PFSK-1 (cell line): ENCODE results near the gene SHANK2.

Source experiments
- FOXP2 ChIP-seq: optimal IDR thresholded peaks from 2 replicates; pipeline ENCODE3; 2011; ENCODE audit warnings: borderline replicate concordance, control low read depth, inconsistent platforms; ENCODE audit not compliant: insufficient read depth; ENCODE audit errors: extremely low read length, extremely low read depth
- POLR2AphosphoS5 ChIP-seq: IDR thresholded peaks from 2 replicates; pipeline ENCODE4 v1.6.1; 2012; ENCODE audit warnings: low read depth, mild to moderate bottlenecking, control low read depth, low read length, moderate library complexity
- REST ChIP-seq, 2 experiments: IDR thresholded peaks; 2 replicates each; pipeline versions ENCODE4 v1.6.1 to v1.8.0; 2011 to 2012; ENCODE audit warnings: low read depth in 2 of 2, low read length in 2 of 2, control low read depth in 1 of 2, inconsistent platforms in 1 of 2, mild to moderate bottlenecking in 1 of 2, moderate library complexity in 1 of 2; ENCODE audit not compliant: insufficient read depth in 1 of 2
- SIN3A ChIP-seq: IDR thresholded peaks from 2 replicates; pipeline ENCODE4 v1.6.1; 2012; ENCODE audit warnings: mild to moderate bottlenecking, low read length, moderate library complexity, borderline replicate concordance; ENCODE audit not compliant: insufficient read depth
- TAF1 ChIP-seq: IDR thresholded peaks from 2 replicates; pipeline ENCODE4 v1.6.1; 2012; ENCODE audit warnings: low read length, control low read depth, borderline replicate concordance; ENCODE audit not compliant: insufficient read depth

SHANK2 gene

GRCh38 chr11:71203681-71204080, 48.7 kb downstream of the SHANK2 start:
- no peak for TF ChIP-seq SIN3A
- no peak for TF ChIP-seq POLR2AphosphoS5
- TF ChIP-seq FOXP2 = no peak
- TF ChIP-seq TAF1 = no peak
- TF ChIP-seq REST (IDR thresholded peaks at IDR 0.05; ENCODE audit: insufficient read depth in 1 of 2, low read depth in 2 of 2, low read length in 2 of 2) = no peak

- no peak for TF ChIP-seq SIN3A
- TF ChIP-seq REST (IDR thresholded peaks at IDR 0.05; ENCODE audit: insufficient read depth in 1 of 2, low read depth in 2 of 2, low read length in 2 of 2) = no peak
- TF ChIP-seq TAF1 = no peak
- TF ChIP-seq FOXP2 = no peak
- no peak for TF ChIP-seq POLR2AphosphoS5
Observed at GRCh38 chr11:71202966-71203365, 49.4 kb downstream of the SHANK2 start.

GRCh38 chr11:71202598-71202944, 49.8 kb downstream of the SHANK2 start:
- no peak for TF ChIP-seq FOXP2
- no peak for TF ChIP-seq POLR2AphosphoS5
- TF ChIP-seq SIN3A = no peak
- no peak for TF ChIP-seq REST (IDR thresholded peaks at IDR 0.05; ENCODE audit: insufficient read depth in 1 of 2, low read depth in 2 of 2, low read length in 2 of 2)
- TF ChIP-seq TAF1 = no peak
